Endothelial cell of umbilical vein (primary cell): Measurements from ENCODE around the gene PAX5.

Source experiments
- CTCF ChIP-seq, 2 donors: IDR thresholded peaks; 1 replicate in 1 of 2; 2 replicates in 1 of 2; pipeline ENCODE4 v1.5.1; 2011; ENCODE audit warnings: low read length in 2 of 2, mild to moderate bottlenecking in 2 of 2, moderate library complexity in 2 of 2, control low read depth in 1 of 2, inconsistent platforms in 1 of 2, low read depth in 1 of 2; ENCODE audit not compliant: insufficient read depth in 1 of 2; ENCODE audit errors: extremely low read depth in 1 of 2
- EZH2 ChIP-seq: IDR thresholded peaks from 2 replicates; pipeline ENCODE4 v1.6.1; 2012; ENCODE audit warnings: borderline replicate concordance, low read depth, mild to moderate bottlenecking, moderate library complexity, low read length, inconsistent platforms; ENCODE audit not compliant: severe bottlenecking
- JUN ChIP-seq: IDR thresholded peaks from 2 replicates; pipeline ENCODE4 v1.6.1; 2011; ENCODE audit warnings: borderline replicate concordance, low read depth; ENCODE audit not compliant: insufficient read length, insufficient read depth
- MAX ChIP-seq: IDR thresholded peaks from 2 replicates; pipeline ENCODE4 v1.6.1; 2011; ENCODE audit not compliant: insufficient read depth, insufficient read length
- POLR2A ChIP-seq: IDR thresholded peaks from 2 replicates; pipeline ENCODE4 v1.6.1; 2012; ENCODE audit warnings: low read depth, mild to moderate bottlenecking, control low read depth, low read length
- POLR2AphosphoS5 ChIP-seq: IDR thresholded peaks from 2 replicates; pipeline ENCODE4 v1.6.1; 2012; ENCODE audit warnings: low read depth, mild to moderate bottlenecking, control low read depth, low read length, moderate library complexity; ENCODE audit not compliant: insufficient read depth

GRCh38 chr9:37056046-37056920 lies 22.2 kb upstream of the PAX5 start:
- TF ChIP-seq CTCF (IDR thresholded peaks at IDR 0.05; ENCODE audit: extremely low read depth in 1 of 2, insufficient read depth in 1 of 2, low read depth in 1 of 2, low read length in 2 of 2) (no peak), POLR2A (no peak), EZH2 (no peak), POLR2AphosphoS5 (no peak), JUN (no peak), MAX (no peak)
